ENCODE results near the gene SWAP70. TPM values are rescaled to one million over a fixed set of nuclear protein-coding genes. Genes with fewer than 3 reads are reported as not detected.

Gene SWAP70
- total RNA-seq, result 11.5 and 19.8 TPM in 2 replicates

GRCh38 chr11:9663699-9664275 lies at the start of gene SWAP70:
Gene SWAP70 (plus strand): TSS chr11:9664077. CDS start chr11:9664180, 103 bp downstream.

Other genes with a start within 250 kb of the SWAP70 start
- gene ZNF143, start 203.1 kb upstream of the SWAP70 start, total RNA-seq, result 11.5 and 13.8 TPM in 2 replicates
- gene WEE1, start 90.4 kb upstream of the SWAP70 start, total RNA-seq, result 16.4 and 20.4 TPM in 2 replicates